Bronchial epithelial cell (primary cell): ENCODE results near the gene CLCA1. TPM values are rescaled to one million over a fixed set of nuclear protein-coding genes. Genes with fewer than 3 reads are reported as not detected.

ENCODE experiments used
- DNase-seq: peaks from one replicate; pipeline ENCODE4 v3.0.0-alpha.2; 2010; ENCODE audit warnings: low read depth
- FAIRE-seq: peaks from 2 replicates; lab custom pipeline; 2011; peaks lifted over from hg19 to GRCh38; lab: Jason Lieb, UNC
- H3K27me3 ChIP-seq: 2 replicates; pipeline ENCODE4 v1.5.1; 2011; ENCODE audit warnings: low read length; ENCODE audit not compliant: control insufficient read depth, insufficient read depth
- H3K36me3 ChIP-seq: 2 replicates; pipeline ENCODE4 v1.5.1; 2011; ENCODE audit warnings: low read length; ENCODE audit not compliant: control insufficient read depth, insufficient read depth
- H3K4me3 ChIP-seq: 2 replicates; pipeline ENCODE4 v1.5.1; 2011; ENCODE audit warnings: mild to moderate bottlenecking, low read depth, low read length, control low read depth
- CTCF ChIP-seq: IDR thresholded peaks from 2 replicates; pipeline ENCODE4 v1.5.1; 2011; ENCODE audit warnings: mild to moderate bottlenecking, moderate library complexity, low read length, control low read depth, inconsistent platforms; ENCODE audit not compliant: insufficient read depth, severe bottlenecking
- total RNA-seq: library from RNA; depleted of rRNA; stranded (reverse); fragments of >200 nt; gene quantifications from 2 replicates; pipeline ENCODE4 v1.2.1, GENCODE V29; 2014

Gene CLCA1
- total RNA-seq, 1 donor from 2014 or later = not detected

GRCh38 chr1:86487811-86488141 is 19.0 kb downstream of the CLCA1 start:
- Histone ChIP-seq H3K36me3 (no peaks in the 10 kb centered on the region), H3K4me3 (no peak overlapping the region), H3K27me3 (no peaks in the 10 kb centered on the region)
- DNase-seq (no peak), FAIRE-seq (no peak)
- TF ChIP-seq CTCF = no peak

DNA sequence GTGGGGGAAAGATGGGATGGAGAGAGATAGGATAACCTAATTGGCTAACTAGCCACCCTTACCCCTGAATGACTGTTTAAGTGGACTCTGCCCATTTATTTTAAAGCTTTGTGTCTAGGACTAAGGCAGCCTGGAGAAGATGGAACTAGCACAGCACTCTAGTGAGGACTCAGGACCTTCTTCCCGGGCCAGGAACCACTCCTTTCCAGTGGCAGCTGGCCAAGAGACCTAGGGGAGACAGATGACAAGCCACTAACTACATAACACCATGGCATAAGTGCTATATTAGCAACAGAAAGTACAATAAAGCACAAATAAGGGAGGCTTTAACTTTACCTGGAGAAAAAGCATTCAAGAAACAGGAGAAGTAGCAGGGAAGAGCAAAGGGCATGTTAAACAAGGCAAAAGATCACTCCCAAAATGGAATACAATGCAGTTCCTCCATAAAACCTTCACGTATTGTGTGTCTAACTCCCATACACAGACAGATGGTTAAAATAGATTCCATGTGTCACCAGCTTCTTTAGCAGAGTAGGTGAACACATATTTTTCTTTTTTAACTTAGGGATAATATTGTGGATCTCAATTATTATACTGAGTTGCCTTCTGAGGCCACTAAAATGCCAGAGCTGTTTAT is 20.6 kb downstream of the CLCA1 start:
- FAIRE-seq = no peak
- no peaks in the 10 kb centered on the region for H3K27me3 ChIP-seq
- TF ChIP-seq CTCF = no peak

DNA sequence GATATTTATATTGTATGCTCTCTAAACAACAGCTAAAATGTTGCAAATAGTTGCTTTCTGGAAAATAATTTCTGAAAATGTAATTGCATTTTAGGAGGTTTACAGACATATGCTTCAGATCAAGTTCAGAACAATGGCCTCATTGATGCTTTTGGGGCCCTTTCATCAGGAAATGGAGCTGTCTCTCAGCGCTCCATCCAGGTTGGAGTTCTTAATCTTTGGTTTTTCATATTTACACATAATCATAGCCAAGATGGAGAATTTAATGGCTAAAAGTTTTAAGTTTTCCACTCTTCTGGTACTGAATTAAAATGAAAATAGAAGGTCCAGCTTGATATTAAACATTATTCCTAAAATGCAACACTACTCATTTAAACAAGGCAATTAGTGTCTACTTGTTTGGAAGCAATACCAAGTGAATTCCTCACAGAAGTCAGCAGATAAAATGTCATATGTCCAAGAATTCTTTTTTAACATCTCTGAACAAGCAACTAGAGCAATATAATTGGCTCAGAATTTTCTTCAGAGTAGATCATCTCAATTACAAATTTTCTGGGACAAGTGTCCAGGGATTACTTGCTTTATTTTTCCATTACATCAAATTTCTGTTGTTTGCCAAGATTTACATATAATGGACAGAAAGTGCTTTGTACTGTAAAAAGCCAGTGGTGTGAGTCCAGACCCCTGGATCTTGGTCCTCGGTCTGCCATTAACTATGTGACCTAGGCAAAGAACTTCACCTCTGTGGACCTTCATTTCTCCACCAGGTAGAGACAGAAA is 22.6 kb downstream of the CLCA1 start:
- no peak for TF ChIP-seq CTCF
- Histone ChIP-seq H3K4me3 (no peak overlapping the region), H3K36me3 (no peaks in the 10 kb centered on the region), H3K27me3 (no peaks in the 10 kb centered on the region)
- FAIRE-seq (no peak), DNase-seq (no peak)

More for the DNA sequence above, 20.6 kb downstream of the CLCA1 start:
- Histone ChIP-seq H3K4me3 (no peak overlapping the region), H3K36me3 (no peaks in the 10 kb centered on the region)
- DNase-seq = no peak

DNA sequence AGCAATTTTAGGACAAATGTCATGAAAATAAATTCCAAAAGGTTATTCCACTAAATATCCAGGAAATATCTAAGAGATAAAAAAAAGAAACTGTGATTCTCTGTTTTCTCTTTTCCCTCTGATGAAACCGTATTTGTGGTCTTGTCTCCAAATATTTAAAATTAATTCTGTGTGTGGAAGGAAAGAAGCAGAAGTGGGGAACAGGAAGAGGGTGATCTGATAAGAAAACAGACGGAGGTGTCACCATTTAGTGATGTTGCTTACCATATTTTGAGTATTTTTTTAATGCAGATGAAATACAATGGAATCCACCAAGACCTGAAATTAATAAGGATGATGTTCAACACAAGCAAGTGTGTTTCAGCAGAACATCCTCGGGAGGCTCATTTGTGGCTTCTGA is 29.6 kb downstream of the CLCA1 start:
- no peak for FAIRE-seq
- no peaks in the 10 kb centered on the region for H3K36me3 ChIP-seq
- H3K27me3 ChIP-seq = no peaks in the 10 kb centered on the region
- H3K4me3 ChIP-seq = no peak overlapping the region
- TF ChIP-seq CTCF = no peak
- no peak for DNase-seq

DNA sequence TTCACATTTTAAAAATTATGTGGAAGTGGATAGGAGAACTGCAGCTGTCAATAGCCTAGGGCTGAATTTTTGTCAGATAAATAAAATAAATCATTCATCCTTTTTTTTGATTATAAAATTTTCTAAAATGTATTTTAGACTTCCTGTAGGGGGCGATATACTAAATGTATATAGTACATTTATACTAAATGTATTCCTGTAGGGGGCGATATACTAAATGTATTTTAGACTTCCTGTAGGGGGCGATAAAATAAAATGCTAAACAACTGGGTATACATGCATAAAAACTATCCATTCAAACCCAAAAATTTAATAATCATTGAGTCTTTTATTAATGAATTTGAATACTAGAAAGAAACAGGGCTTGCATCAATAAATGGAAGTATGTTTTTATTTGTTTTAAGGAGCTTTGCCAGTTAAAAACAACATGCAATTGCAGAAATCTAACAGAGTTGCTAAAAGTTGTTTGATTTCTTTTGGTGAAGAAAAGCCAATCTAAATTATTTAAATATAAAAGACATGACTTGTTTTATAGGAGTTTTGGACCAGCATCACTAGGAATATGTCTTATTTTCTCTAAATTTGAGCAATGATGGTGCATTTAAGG is 31.4 kb downstream of the CLCA1 start:
- no peaks in the 10 kb centered on the region for H3K36me3 ChIP-seq
- DNase-seq (peak; percentile 31), FAIRE-seq (no peak)
- TF ChIP-seq CTCF = peak; percentile 30
- no peaks in the 10 kb centered on the region for H3K27me3 ChIP-seq
- no peak overlapping the region for H3K4me3 ChIP-seq
